ENCODE measurements around the gene ADGRV1.

GRCh38 chr5:90696153-90696552 is 137.6 kb downstream of the ADGRV1 start:
- TF ChIP-seq TAF1 (IDR thresholded peaks at IDR 0.05; ENCODE audit: low read depth) (no peak), CREB1 (IDR thresholded peaks at IDR 0.05; ENCODE audit: low read depth) (no peak), EP300 (IDR thresholded peaks at IDR 0.05; ENCODE audit: borderline replicate concordance) (no peak)
